Activated T-cell treated with anti-CD3 and anti-CD28 coated beads, Interleukin-2, amount 50 U/mL, for 24 hours (primary cell): ENCODE data around the gene CACTIN.
"Not testable (repeated sequence)": the region's sequence is repeated elsewhere in the genome, so short reads cannot be mapped to it uniquely, and the experiment has no call there.

Source experiments
- DNase-seq: peaks from one replicate; pipeline ENCODE4 v3.0.0-alpha.2; 2020
- H3K27ac Mint-ChIP-seq: 2 replicates; pipeline ENCODE4 v1.8.0; 2020; ENCODE audit warnings: mild to moderate bottlenecking, mixed read lengths
- H3K27me3 Mint-ChIP-seq: 2 replicates; pipeline ENCODE4 v1.8.0; 2020; ENCODE audit warnings: mixed read lengths
- H3K36me3 Mint-ChIP-seq: 2 replicates; pipeline ENCODE4 v1.8.0; 2020; ENCODE audit warnings: low read depth, mixed read lengths
- H3K4me1 Mint-ChIP-seq: 2 replicates; pipeline ENCODE4 v1.8.0; 2020; ENCODE audit warnings: low read depth, mixed read lengths
- H3K4me3 Mint-ChIP-seq: 2 replicates; pipeline ENCODE4 v1.8.0; 2020; ENCODE audit warnings: mild to moderate bottlenecking, moderate library complexity, mixed read lengths
- H3K9me3 Mint-ChIP-seq: 2 replicates; pipeline ENCODE4 v1.8.0; 2020; ENCODE audit warnings: mixed read lengths

CACTIN gene

DNA sequence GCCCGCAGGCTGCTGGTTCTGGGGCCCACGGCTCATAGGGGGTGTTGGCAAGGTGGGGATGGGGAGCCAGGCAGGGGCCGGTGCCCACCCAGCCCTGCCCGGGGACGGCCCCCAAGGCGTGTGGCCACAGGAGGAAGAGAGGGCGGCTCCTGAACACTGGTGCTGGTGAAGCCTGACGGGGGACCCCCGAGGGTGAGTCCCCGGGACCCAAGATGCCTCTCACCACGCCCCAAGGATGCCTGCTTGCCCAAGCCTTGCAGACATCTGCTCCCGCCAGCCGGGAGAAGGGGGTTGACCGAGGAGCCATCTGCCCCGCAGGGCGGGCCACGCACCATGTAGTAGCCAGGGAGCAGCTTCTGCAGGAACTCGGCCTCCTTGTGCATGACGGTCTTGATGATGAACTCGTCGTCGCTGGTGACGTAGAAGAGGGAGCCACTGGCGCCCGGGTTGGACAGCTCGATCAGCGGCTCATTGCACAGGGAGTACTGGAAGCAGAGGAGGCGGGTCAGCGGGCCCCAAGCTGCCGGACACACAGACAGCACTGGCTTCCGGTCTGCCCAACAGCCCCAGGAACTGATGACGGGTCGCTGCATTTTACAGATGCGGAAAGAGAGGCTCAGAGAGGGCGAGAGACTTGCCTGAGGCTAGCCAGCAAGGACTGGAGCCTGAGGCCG lies 29.6 kb upstream of the CACTIN start:
- no peak for DNase-seq
- Mint-ChIP-seq H3K36me3 (peaks cover 50% of the 10 kb centered on the region), H3K27me3 (no peaks in the 10 kb centered on the region), H3K9me3 (no peaks in the 10 kb centered on the region), H3K27ac (no peak overlapping the region), H3K4me1 (no peaks in the 10 kb centered on the region), H3K4me3 (no peak overlapping the region)

DNA sequence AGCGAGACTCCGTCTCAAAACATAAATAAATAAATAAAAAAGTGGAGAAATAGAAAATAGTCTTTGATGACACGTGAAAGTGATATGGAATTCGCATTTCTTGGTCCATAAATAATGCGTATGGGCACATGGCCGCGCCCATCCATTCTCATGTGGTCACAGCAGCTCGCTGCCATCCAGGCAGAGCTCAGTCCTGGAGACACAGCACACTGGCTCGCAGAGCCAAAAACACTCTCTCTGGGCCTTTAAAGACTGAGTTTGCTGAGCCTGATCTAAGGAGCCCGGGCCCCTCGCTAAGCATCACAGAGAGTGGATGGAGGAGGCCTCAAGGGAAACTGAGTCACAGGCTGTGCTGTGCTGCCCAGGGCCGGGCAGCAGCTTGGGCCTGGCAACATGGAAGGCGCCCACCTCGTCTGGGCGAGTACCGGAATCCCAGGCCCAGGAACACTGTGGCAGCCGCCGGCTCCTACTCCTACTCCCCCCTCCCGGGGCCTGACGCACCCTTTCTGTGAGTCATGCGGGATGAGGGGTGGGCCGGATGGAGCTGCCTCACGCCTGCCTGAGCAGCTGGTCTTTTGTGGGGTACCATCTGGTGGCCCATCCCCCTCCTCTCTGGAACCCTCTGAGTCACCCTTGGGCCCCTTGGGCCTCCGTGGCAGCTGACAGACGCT lies 28.9 kb upstream of the CACTIN start:
- no peak overlapping the region for H3K4me3 Mint-ChIP-seq
- H3K27me3 Mint-ChIP-seq: no peaks in the 10 kb centered on the region
- H3K9me3 Mint-ChIP-seq: no peaks in the 10 kb centered on the region
- peaks cover 48% of the 10 kb centered on the region for H3K36me3 Mint-ChIP-seq
- H3K27ac Mint-ChIP-seq: no peak overlapping the region
- H3K4me1 Mint-ChIP-seq: no peaks in the 10 kb centered on the region
- DNase-seq: no peak

DNA sequence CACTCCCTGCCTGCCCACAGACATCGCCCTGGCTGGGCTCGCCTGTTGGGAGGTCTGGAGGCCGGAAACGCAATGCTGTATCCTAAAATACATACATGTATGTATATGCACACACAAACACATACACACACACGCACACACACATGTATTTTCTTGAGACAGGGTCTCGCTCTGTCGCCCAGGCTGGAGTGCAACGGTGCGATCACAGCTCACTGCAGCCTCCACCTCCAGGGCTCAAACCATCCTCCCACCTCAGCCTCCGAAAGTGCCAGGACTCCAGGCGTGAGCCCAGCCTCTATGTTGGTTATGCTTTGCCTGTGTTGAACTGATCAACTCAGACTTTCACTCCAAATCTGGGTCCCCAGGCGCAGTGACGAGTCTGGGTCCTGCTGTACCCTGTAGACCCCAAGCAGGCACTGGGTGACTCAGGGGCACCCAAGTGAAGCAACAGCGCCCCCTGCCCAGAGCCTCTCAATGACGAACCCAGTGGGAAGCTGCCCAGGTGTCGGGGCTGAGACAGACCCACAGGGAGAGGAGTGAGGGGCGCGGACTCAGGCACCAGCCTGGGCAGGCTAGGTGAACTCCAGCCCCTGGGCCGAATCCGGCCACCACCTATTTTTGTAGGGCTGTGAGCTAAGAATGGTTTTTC lies 27.4 kb upstream of the CACTIN start:
- Mint-ChIP-seq H3K36me3 (peaks cover 44% of the 10 kb centered on the region), H3K27ac (no peak overlapping the region), H3K27me3 (no peaks in the 10 kb centered on the region), H3K4me1 (no peaks in the 10 kb centered on the region), H3K9me3 (no peaks in the 10 kb centered on the region), H3K4me3 (no peak overlapping the region)
- DNase-seq: no peak

DNA sequence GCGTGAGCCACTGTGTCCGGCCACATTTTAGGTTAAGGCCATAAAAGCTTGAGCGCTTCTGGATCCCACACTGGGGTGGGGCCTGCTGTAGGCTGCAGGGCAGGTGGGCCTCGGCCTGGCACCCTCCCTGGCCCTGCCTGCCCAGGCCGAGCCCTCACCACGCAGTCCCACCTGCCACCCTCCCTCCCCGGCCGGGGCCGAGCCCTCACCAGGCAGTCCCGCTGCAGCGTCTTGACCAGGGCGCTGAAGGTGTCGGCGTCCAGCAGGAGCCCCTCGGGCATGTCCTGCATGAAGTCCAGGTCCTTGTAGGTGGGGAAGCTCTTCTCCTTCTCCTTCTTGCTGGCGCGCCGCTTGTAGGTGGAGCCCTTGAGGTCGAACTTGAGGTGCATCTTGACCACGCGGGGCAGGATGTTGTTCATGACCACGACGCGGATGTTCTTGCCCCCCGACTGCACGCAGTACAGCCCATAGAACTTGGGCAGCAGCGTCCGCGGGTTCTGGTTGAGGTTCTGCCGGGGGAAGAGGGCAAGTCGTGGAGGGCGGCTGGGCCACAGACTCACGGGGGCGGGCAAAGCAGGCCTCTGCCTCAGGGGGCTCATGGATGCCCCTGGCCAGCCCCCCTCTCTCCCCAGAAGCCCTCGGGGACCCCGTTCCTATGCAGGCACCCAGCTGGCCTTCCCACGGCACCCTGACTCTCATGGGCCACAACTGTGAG lies 26.6 kb upstream of the CACTIN start:
- DNase-seq: no peak
- H3K36me3 Mint-ChIP-seq: peaks cover 42% of the 10 kb centered on the region
- no peaks in the 10 kb centered on the region for H3K27me3 Mint-ChIP-seq
- H3K27ac Mint-ChIP-seq: no peak overlapping the region
- no peaks in the 10 kb centered on the region for H3K9me3 Mint-ChIP-seq
- H3K4me1 Mint-ChIP-seq: no peaks in the 10 kb centered on the region
- no peak overlapping the region for H3K4me3 Mint-ChIP-seq

DNA sequence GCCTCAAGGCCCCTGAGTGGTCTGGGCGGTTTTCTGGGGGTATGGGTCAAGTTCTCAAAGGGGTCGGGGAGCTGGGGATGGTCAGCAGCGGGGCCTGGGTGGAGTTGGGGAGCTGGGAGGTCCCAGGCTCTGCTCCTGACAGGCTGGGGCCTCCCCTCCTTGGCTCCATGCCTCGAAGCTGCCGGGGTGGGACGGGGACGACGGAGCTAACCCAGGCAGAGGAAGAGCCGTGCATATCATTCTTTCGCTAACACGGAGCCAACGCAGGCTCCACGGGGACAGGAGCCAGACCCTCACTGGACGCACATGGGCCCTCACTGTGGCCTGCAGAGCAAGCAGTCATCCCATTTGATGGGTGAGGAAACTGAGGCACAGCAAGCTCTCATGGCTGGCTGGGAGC lies 25.8 kb upstream of the CACTIN start:
- Mint-ChIP-seq H3K27me3 (no peaks in the 10 kb centered on the region), H3K4me1 (no peaks in the 10 kb centered on the region), H3K36me3 (peaks cover 34% of the 10 kb centered on the region), H3K9me3 (no peaks in the 10 kb centered on the region), H3K4me3 (no peak overlapping the region), H3K27ac (no peak overlapping the region)
- DNase-seq: no peak

DNA sequence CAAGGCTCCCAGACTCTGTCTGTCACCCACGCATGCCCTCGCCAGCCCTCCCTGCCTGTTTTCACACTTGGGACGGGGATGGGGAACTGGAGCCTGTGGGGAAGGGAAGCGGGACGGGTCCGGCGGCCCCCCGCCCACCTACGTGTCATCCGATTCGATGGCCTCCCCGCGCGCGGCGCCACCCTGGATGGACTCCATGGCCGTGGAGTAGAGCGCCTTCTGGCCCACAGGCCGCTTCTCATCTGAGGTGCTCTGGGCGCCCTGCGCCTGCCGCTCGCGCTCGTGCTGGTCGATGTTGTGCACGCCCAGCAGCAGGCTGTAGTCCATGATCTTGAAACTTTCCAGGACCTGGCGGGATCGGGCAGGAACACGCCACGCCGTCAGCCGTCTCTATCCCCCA lies 25.1 kb upstream of the CACTIN start:
- Mint-ChIP-seq H3K36me3 (peaks cover 28% of the 10 kb centered on the region), H3K27ac (no peak overlapping the region), H3K27me3 (no peaks in the 10 kb centered on the region), H3K4me3 (no peak overlapping the region), H3K4me1 (no peaks in the 10 kb centered on the region), H3K9me3 (no peaks in the 10 kb centered on the region)
- no peak for DNase-seq

DNA sequence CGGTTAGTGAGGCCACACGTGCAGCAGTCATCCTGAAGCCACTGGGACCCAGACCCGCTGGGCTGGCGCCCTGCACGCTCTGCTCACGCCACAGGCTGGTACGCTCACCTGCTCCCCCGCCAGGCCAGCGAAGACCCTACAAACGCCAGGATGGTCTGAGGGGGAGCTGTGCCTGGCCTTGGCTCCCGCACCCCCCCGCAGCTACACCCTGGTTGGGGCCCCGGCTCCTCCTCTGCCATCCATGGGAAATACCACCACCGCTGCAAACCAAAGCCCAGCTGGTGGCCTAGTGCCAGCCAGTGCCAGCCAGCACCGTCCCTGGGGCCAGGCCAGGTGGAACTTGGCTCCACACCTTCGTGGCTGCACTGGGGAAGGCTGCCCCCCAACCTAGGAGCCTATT lies 23.3 kb upstream of the CACTIN start:
- no peaks in the 10 kb centered on the region for H3K27me3 Mint-ChIP-seq
- H3K4me3 Mint-ChIP-seq: no peak overlapping the region
- DNase-seq: no peak
- H3K4me1 Mint-ChIP-seq: no peaks in the 10 kb centered on the region
- H3K9me3 Mint-ChIP-seq: no peaks in the 10 kb centered on the region
- H3K36me3 Mint-ChIP-seq: peaks cover 28% of the 10 kb centered on the region
- H3K27ac Mint-ChIP-seq: no peak overlapping the region

DNA sequence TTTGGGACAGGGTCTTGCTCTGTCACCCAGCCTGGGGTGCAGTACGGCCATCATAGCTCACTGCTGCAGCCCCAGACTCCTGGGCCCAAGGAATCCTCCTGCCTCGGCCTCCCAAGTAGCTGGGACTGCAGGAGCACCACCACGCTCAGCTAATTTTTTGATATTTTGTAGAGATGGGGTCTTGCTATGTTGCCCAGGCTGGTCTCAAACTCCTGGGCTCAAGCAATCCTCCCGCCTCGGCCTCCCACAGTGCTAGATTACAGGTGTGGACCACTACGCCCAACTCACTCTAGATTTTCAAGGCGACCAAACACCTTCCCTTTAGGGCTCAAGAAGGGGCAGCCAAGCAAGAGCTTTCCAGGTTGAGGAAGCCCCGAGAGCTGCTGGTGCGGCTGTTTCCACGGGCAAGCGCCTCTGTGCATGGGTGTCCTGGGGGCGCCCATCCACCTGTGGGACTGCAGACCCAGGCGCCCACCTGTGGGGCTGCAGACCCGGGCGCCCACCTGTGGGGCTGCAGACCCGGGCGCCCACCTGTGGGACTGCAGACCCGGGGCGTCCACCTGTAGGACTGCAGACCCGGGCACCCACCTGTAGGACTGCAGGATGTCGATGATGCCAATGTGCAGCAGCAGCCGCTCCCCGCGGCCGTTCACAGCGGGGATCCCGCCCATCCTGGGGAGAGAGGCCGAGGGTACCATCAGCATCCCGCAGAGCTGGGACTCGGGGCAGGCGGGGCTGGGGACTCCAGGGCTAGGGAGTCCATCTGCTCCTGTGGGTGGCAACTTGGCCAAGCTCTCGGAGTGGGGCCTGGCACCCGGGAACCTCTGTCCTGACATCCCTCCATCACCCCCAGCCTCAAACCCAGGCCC lies 21.7 kb upstream of the CACTIN start:
- Mint-ChIP-seq H3K27me3 (no peaks in the 10 kb centered on the region), H3K4me1 (no peaks in the 10 kb centered on the region), H3K36me3 (peaks cover 26% of the 10 kb centered on the region), H3K4me3 (no peak overlapping the region), H3K9me3 (no peaks in the 10 kb centered on the region), H3K27ac (no peak overlapping the region)
- DNase-seq: no peak

DNA sequence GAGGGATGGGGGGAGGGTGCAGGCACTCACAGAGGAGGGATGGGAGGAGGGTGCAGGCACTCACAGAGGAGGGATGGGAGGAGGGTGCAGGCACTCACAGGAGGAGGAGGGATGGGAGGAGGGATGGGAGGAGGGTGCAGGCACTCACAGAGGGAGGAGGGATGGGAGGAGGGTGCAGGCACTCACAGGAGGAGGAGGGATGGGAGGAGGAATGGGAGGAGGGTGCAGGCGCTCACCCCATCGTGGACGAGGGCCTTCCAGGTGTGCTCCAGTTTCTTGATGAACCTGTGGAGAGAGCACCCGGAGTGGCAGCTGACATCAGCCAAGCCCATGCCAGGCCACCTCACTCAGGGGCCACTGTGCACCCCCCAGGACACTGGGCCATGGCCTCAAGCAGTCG lies 20.5 kb upstream of the CACTIN start:
- not testable (repeated sequence) for H3K9me3 Mint-ChIP-seq, H3K27me3 Mint-ChIP-seq, H3K4me1 Mint-ChIP-seq, DNase-seq, H3K4me3 Mint-ChIP-seq, H3K27ac Mint-ChIP-seq
- peaks cover 32% of the 10 kb centered on the region for H3K36me3 Mint-ChIP-seq

DNA sequence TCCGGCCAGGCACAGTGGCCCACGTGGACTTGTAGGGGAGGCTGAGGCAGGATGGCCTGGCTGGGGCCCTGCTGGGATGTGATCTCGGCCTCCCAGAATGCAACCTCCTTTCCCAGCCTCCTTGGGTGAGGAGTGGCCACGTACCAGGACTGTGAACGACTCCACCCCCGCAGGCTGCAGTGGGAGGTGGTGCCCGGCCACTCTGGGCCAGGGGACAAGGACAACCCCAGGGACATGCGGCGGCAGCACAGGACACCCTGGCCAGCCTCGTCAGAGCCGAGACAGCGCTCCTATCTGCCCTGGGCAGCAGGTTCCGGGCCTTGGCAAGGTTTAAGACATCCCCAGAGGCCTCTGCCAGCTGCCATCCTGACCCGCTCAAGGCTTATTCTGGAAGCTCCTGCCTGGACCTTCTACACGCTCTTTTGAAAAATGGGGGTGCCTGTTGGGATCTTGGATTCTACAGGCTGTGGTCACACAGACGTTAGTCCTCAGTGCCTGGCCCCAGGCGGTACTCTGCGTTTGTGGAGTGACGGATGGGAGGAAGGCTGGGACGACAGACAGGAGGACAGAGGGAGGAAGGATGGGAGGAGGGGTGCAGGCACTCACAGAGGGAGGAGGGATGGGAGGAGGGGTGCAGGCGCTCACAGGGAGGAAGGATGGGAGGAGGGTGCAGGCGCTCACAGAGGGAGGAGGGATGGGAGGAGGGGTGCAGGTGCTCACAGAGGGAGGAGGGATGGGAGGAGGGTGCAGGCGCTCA lies 19.9 kb upstream of the CACTIN start:
- Mint-ChIP-seq H3K4me1 (no peaks in the 10 kb centered on the region), H3K9me3 (no peaks in the 10 kb centered on the region), H3K27me3 (no peaks in the 10 kb centered on the region), H3K36me3 (peaks cover 30% of the 10 kb centered on the region), H3K27ac (no peak overlapping the region), H3K4me3 (no peak overlapping the region)
- DNase-seq: no peak

DNA sequence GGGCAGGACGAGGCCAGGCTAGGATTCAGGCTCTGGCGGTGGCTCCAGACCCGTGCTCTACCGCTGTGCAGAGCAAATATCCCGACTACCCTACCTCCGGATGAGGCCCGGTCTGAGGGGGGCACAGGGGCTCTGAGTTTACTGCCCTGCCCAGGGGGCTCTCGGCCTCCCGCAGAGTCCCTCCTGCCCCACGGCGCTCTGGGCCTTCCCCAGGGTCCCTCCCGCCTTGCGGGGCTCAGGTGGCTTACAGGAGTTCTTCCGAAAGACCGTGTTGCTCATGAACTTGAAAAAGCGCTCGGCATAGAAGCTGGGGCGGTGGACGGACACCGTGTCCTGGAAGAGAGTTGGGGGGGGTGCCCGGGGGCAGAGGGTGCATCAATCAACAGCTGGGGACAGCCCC lies 19.1 kb upstream of the CACTIN start:
- no peak overlapping the region for H3K4me3 Mint-ChIP-seq
- H3K9me3 Mint-ChIP-seq: no peaks in the 10 kb centered on the region
- H3K27ac Mint-ChIP-seq: no peak overlapping the region
- no peak for DNase-seq
- H3K4me1 Mint-ChIP-seq: no peaks in the 10 kb centered on the region
- no peaks in the 10 kb centered on the region for H3K27me3 Mint-ChIP-seq
- H3K36me3 Mint-ChIP-seq: peaks cover 26% of the 10 kb centered on the region

DNA sequence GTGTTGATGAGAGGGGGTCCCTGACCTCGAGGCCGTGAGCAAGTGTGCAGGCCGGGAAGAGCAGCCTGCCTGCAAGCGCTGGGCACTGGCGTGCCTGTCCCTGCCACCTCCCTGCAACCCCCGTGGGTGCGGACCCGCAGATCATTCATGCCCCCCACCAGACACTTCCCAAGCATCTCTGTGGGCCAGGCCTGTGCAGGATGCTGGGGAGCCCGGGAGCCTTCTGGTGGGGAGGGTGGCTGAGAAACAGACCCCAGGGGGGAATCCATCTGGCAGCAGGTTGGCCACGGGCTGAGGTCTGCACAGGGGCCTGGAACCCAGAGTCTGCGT lies 18.4 kb upstream of the CACTIN start:
- Mint-ChIP-seq H3K9me3 (no peaks in the 10 kb centered on the region), H3K27ac (no peak overlapping the region), H3K4me3 (no peak overlapping the region), H3K36me3 (peaks cover 22% of the 10 kb centered on the region), H3K27me3 (no peaks in the 10 kb centered on the region), H3K4me1 (no peaks in the 10 kb centered on the region)
- no peak for DNase-seq

DNA sequence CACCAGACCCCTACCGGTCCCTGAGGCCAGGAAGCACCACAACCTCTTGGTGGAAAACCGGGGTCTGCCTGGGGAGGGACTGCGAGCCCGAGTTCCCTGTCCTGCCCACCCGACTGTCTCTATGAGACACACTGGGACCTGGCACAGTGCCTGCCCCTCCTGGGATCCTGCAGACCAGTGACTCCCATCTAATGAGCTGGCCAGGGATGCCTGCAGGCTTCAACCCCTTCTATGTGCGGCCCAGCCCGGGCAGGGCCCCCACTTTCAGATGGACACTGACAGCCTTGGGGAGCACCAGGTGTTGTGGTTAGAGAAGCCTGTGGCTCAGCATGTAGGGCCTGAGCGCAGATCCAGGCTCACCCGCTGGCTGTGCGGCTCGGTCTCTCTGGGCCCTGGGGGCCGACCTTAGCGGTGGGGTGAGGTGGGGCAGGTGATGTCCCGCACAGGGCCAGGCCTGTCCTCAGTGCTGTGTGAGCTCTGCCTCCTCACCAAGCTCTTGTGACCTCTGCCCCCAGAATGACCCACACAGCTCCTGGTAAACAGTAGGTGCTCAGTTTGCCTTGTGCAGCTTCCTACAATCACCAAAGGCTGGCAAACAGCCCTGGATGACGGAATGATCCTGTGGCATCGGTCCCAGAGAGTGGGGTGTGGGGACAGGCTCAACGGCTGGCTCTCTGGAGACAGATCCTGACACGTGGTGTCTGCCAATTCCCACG lies 17.9 kb upstream of the CACTIN start:
- H3K27ac Mint-ChIP-seq: no peak overlapping the region
- H3K9me3 Mint-ChIP-seq: no peaks in the 10 kb centered on the region
- no peak for DNase-seq
- H3K27me3 Mint-ChIP-seq: no peaks in the 10 kb centered on the region
- no peak overlapping the region for H3K4me3 Mint-ChIP-seq
- H3K36me3 Mint-ChIP-seq: peaks cover 27% of the 10 kb centered on the region
- H3K4me1 Mint-ChIP-seq: no peaks in the 10 kb centered on the region
